ENCODE results near the gene CIZ1.
"Not testable (repeated sequence)": the region's sequence is repeated elsewhere in the genome, so short reads cannot be mapped to it uniquely, and the experiment has no call there.

Gene CIZ1

GRCh38 chr9:128185979-128186965 lies 5.1 kb downstream of the CIZ1 start:
- Histone ChIP-seq H3K9ac (ENCODE audit: low read depth, low read length, poor library complexity) (no peak overlapping the region), H3K79me1 (ENCODE audit: low read depth, low read length) (peaks cover 10% of the 10 kb centered on the region), H4K8ac (ENCODE audit: low read depth, low read length) (no peak overlapping the region), H3K27ac (replicated peaks; ENCODE audit: low read length) (no peak overlapping the region), H3K4me1 (ENCODE audit: control insufficient read depth in 2 of 2, insufficient read depth in 1 of 2, low read depth in 1 of 2, low read length in 2 of 2) (peaks cover 4 to 5% of the 10 kb centered on the region in 2 donors), H2AK5ac (ENCODE audit: low read depth, low read length) (no peak overlapping the region), H2BK120ac (ENCODE audit: low read depth, low read length) (no peak overlapping the region), H3K4me2 (ENCODE audit: insufficient read depth, low read length, poor library complexity, severe bottlenecking) (no peak overlapping the region), H4K91ac (ENCODE audit: low read depth, low read length, poor library complexity) (no peak overlapping the region), H3K9me3 (replicated peaks in 1 of 2; ENCODE audit: control insufficient read depth in 2 of 2, insufficient read depth in 1 of 2, low read depth in 1 of 2, low read length in 2 of 2) (no peaks in the 10 kb centered on the region), H2BK5ac (ENCODE audit: low read length) (no peak overlapping the region), H2BK15ac (ENCODE audit: low read length) (no peak overlapping the region), H3K4ac (ENCODE audit: low read length) (no peak overlapping the region), H2AFZ (ENCODE audit: low read length) (no peak overlapping the region), H3K23ac (ENCODE audit: low read depth, low read length, poor library complexity) (peak overlapping the region; percentile 52), H3K14ac (ENCODE audit: low read length) (no peak overlapping the region), H2BK12ac (ENCODE audit: low read length) (no peak overlapping the region), H3K18ac (ENCODE audit: low read length) (no peak overlapping the region), H3K36me3 (replicated peaks in 1 of 2; ENCODE audit: control insufficient read depth in 2 of 2, insufficient read depth in 2 of 2, low read length in 2 of 2) (peaks cover 37 to 83% of the 10 kb centered on the region in 2 donors), H3K27me3 (ENCODE audit: control insufficient read depth in 3 of 3, insufficient read depth in 3 of 3, low read depth in 1 of 3, low read length in 3 of 3) (no peaks in the 10 kb centered on the region), H3K4me3 (ENCODE audit: low read length in 2 of 2) (peak overlapping the region in 1 of 2 donors; percentile 30)
- DNase-seq (ENCODE audit: low spot score), result no peak
- no CpG with 5 or more reads among the region's 11 CpGs for WGBS, 2 donors (ENCODE audit: extremely low coverage in 2 of 2, insufficient read length in 2 of 2, insufficient replicate concordance in 1 of 2)

GRCh38 chr9:128182893-128183588 lies 8.3 kb downstream of the CIZ1 start:
- Histone ChIP-seq H2BK120ac (ENCODE audit: low read depth, low read length) (no peak overlapping the region), H3K36me3 (replicated peaks in 1 of 2; ENCODE audit: control insufficient read depth in 2 of 2, insufficient read depth in 2 of 2, low read length in 2 of 2) (peaks cover 53 to 90% of the 10 kb centered on the region in 2 donors)

DNA sequence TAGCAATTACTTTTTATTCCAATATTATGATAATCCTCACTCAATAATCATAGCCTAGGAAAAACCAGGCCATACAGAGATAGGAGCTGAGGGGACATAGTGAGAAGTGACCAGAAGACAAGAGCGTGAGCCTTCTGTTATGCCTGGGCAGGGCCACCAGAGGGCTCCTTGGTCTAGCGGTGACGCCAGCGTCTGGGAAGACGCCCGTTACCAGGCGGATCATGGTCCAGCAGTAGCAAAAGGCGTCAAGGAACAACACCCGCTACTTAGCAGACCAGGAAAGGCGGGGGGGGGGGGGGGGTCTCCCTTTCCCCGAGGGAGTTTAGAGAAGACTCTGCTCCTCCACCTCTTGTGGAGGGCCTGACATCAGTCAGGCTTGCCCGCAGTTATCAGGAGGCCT lies 9.9 kb downstream of the CIZ1 start:
- DNase-seq (ENCODE audit: low spot score), result not testable (repeated sequence)

More at GRCh38 chr9:128182893-128183588, 8.3 kb downstream of the CIZ1 start:
- Histone ChIP-seq H2BK12ac (ENCODE audit: low read length) (no peak overlapping the region), H3K9me3 (replicated peaks in 1 of 2; ENCODE audit: control insufficient read depth in 2 of 2, insufficient read depth in 1 of 2, low read depth in 1 of 2, low read length in 2 of 2) (peaks cover 14 to 16% of the 10 kb centered on the region in 2 donors), H3K14ac (ENCODE audit: low read length) (no peak overlapping the region), H3K4me3 (ENCODE audit: low read length in 2 of 2) (no peak overlapping the region), H3K27me3 (ENCODE audit: control insufficient read depth in 3 of 3, insufficient read depth in 3 of 3, low read depth in 1 of 3, low read length in 3 of 3) (no peaks in the 10 kb centered on the region), H2AK5ac (ENCODE audit: low read depth, low read length) (no peak overlapping the region), H3K4me2 (ENCODE audit: insufficient read depth, low read length, poor library complexity, severe bottlenecking) (no peak overlapping the region), H3K27ac (replicated peaks; ENCODE audit: low read length) (no peak overlapping the region), H3K23ac (ENCODE audit: low read depth, low read length, poor library complexity) (peak overlapping the region; percentile 10), H3K4me1 (ENCODE audit: control insufficient read depth in 2 of 2, insufficient read depth in 1 of 2, low read depth in 1 of 2, low read length in 2 of 2) (no peaks in the 10 kb centered on the region), H3K79me1 (ENCODE audit: low read depth, low read length) (peaks cover 6% of the 10 kb centered on the region), H3K18ac (ENCODE audit: low read length) (no peak overlapping the region), H2BK5ac (ENCODE audit: low read length) (no peak overlapping the region), H3K9ac (ENCODE audit: low read depth, low read length, poor library complexity) (no peak overlapping the region), H2BK15ac (ENCODE audit: low read length) (no peak overlapping the region), H4K91ac (ENCODE audit: low read depth, low read length, poor library complexity) (no peak overlapping the region), H2AFZ (ENCODE audit: low read length) (no peak overlapping the region), H4K8ac (ENCODE audit: low read depth, low read length) (no peak overlapping the region), H3K4ac (ENCODE audit: low read length) (no peak overlapping the region)
- DNase-seq (ENCODE audit: low spot score), result no peak
- no CpG with 5 or more reads among the region's 12 CpGs for WGBS, 2 donors (ENCODE audit: extremely low coverage in 2 of 2, insufficient read length in 2 of 2, insufficient replicate concordance in 1 of 2)

DNA sequence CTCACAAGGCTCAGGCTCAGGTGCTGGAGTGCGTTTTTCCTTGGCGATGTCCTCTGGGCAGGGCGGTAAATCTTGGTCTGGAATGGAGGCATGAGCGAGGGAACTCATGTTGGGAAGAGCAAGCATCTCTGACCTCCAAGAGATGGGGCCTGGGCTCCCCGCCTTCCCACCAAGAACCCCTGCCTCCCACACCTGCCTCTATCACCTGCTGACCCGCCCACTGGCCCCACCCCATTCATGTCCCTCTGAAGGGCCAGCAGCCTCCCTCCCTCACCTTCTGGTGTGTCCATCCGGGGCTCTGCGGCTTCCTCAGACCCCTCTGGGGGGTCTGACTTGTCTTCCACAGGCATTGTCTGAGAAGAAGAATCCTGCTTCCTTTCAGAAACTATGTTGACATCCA lies 10.9 kb downstream of the CIZ1 start:
- DNase-seq (ENCODE audit: low spot score), result no peak
- Histone ChIP-seq H3K36me3 (replicated peaks in 1 of 2; ENCODE audit: control insufficient read depth in 2 of 2, insufficient read depth in 2 of 2, low read length in 2 of 2) (peaks cover 60 to 92% of the 10 kb centered on the region in 2 donors), H2BK5ac (ENCODE audit: low read length) (no peak overlapping the region), H2BK120ac (ENCODE audit: low read depth, low read length) (no peak overlapping the region), H3K4me2 (ENCODE audit: insufficient read depth, low read length, poor library complexity, severe bottlenecking) (no peak overlapping the region), H2AFZ (ENCODE audit: low read length) (no peak overlapping the region), H3K18ac (ENCODE audit: low read length) (no peak overlapping the region), H3K4ac (ENCODE audit: low read length) (no peak overlapping the region), H3K14ac (ENCODE audit: low read length) (no peak overlapping the region), H3K4me3 (ENCODE audit: low read length in 2 of 2) (no peak overlapping the region), H3K9me3 (replicated peaks in 1 of 2; ENCODE audit: control insufficient read depth in 2 of 2, insufficient read depth in 1 of 2, low read depth in 1 of 2, low read length in 2 of 2) (peaks cover 14 to 16% of the 10 kb centered on the region in 2 donors), H3K27ac (replicated peaks; ENCODE audit: low read length) (no peak overlapping the region), H4K91ac (ENCODE audit: low read depth, low read length, poor library complexity) (no peak overlapping the region), H3K4me1 (ENCODE audit: control insufficient read depth in 2 of 2, insufficient read depth in 1 of 2, low read depth in 1 of 2, low read length in 2 of 2) (no peaks in the 10 kb centered on the region), H4K8ac (ENCODE audit: low read depth, low read length) (no peak overlapping the region), H3K79me1 (ENCODE audit: low read depth, low read length) (peaks cover 4% of the 10 kb centered on the region), H3K9ac (ENCODE audit: low read depth, low read length, poor library complexity) (no peak overlapping the region), H2AK5ac (ENCODE audit: low read depth, low read length) (no peak overlapping the region), H3K23ac (ENCODE audit: low read depth, low read length, poor library complexity) (no peak overlapping the region), H2BK12ac (ENCODE audit: low read length) (no peak overlapping the region), H3K27me3 (ENCODE audit: control insufficient read depth in 3 of 3, insufficient read depth in 3 of 3, low read depth in 1 of 3, low read length in 3 of 3) (no peaks in the 10 kb centered on the region), H2BK15ac (ENCODE audit: low read length) (no peak overlapping the region)
- WGBS, 2 donors (ENCODE audit: extremely low coverage in 2 of 2, insufficient read length in 2 of 2, insufficient replicate concordance in 1 of 2), result no CpG with 5 or more reads among the region's 8 CpGs

More for the DNA sequence above, 9.9 kb downstream of the CIZ1 start:
- Histone ChIP-seq H3K36me3 (replicated peaks in 1 of 2; ENCODE audit: control insufficient read depth in 2 of 2, insufficient read depth in 2 of 2, low read length in 2 of 2) (peaks cover 59 to 92% of the 10 kb centered on the region in 2 donors), H3K9me3 (replicated peaks in 1 of 2; ENCODE audit: control insufficient read depth in 2 of 2, insufficient read depth in 1 of 2, low read depth in 1 of 2, low read length in 2 of 2) (peaks cover 14 to 16% of the 10 kb centered on the region in 2 donors)
- not testable (repeated sequence) for H2AK5ac ChIP-seq (ENCODE audit: low read depth, low read length); H2BK5ac ChIP-seq (ENCODE audit: low read length); H3K27ac ChIP-seq (replicated peaks; ENCODE audit: low read length); H3K9ac ChIP-seq (ENCODE audit: low read depth, low read length, poor library complexity); H2BK15ac ChIP-seq (ENCODE audit: low read length); H3K79me1 ChIP-seq (ENCODE audit: low read depth, low read length); H4K91ac ChIP-seq (ENCODE audit: low read depth, low read length, poor library complexity); H3K14ac ChIP-seq (ENCODE audit: low read length); H3K4me2 ChIP-seq (ENCODE audit: insufficient read depth, low read length, poor library complexity, severe bottlenecking); H3K27me3 ChIP-seq (ENCODE audit: control insufficient read depth in 3 of 3, insufficient read depth in 3 of 3, low read depth in 1 of 3, low read length in 3 of 3); H3K18ac ChIP-seq (ENCODE audit: low read length); H3K4me1 ChIP-seq (ENCODE audit: control insufficient read depth in 2 of 2, insufficient read depth in 1 of 2, low read depth in 1 of 2, low read length in 2 of 2); H2AFZ ChIP-seq (ENCODE audit: low read length); H2BK120ac ChIP-seq (ENCODE audit: low read depth, low read length); H3K4me3 ChIP-seq (ENCODE audit: low read length in 2 of 2); H4K8ac ChIP-seq (ENCODE audit: low read depth, low read length); H3K23ac ChIP-seq (ENCODE audit: low read depth, low read length, poor library complexity); H2BK12ac ChIP-seq (ENCODE audit: low read length); H3K4ac ChIP-seq (ENCODE audit: low read length)
- WGBS, 2 donors (ENCODE audit: extremely low coverage in 2 of 2, insufficient read length in 2 of 2, insufficient replicate concordance in 1 of 2), result no CpG with 5 or more reads among the region's 12 CpGs

Data from neuronal stem cell (in vitro differentiated cells).